A204.1 (cell line): ENCODE data around the gene PRAF2.

Source experiments
- FAIRE-seq: peaks from 2 replicates; lab custom pipeline; 2012; peaks lifted over from hg19 to GRCh38; lab: Jason Lieb, UNC

PRAF2 gene

DNA sequence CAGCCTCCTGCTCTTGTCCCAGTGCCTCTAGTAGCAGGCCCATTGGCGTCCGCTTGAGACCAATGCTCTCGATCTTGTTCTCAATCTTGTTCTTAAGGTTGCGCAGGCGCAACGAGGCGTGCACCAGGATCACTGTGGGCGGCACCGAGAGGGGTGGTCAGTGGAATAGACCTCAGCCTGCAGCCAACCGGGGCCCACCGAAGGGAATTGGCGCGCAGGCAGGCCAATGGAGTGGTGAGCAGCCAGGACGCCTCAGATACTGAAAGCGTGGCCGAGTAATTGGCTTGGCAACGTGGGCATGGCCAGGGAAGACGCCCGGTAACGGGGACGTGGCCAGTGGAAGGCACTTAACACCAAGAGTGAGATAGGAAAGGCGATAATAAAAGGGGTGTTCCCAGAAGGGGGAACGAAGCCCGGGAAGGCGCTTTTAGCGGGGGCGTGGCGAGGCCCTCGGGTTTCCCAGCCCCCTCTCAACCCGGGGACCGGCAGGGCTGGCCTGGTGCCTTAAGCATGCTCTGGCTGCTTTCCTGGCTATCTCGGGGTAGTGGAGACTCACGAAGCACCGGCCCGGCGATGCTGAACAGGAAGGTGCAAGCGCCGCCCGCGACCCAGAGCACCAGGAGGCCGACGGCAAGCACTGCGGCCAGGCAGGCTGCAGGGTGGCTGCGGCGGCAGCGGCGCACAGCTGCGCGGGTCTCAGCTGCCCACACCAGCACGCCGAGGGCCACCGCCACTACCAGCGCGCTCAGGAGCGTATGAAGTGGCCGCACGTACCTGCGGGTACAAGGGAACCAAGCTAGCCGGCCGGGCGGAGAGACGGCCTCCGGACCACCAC lies 1.7 kb downstream of the PRAF2 start:
- FAIRE-seq, result no peak

DNA sequence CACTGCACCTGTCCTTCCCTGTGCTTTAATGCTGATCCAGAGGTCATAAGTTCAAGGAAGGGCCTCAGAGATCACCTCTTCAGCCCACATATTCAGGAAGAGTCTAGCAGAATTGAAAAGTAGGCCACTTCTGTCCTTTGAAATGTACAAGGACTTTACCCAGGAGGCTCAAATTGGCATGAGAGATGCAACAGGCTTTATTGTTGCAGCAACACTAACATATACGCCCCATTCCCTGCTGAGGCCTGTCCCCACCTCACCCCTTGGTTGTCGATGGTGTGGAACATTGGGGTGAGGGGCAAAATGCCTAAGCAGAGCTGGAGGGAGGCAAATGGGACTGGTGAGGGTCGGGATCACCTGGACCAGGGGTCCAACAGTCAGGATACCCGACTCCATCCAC lies 2.8 kb downstream of the PRAF2 start:
- no peak for FAIRE-seq

DNA sequence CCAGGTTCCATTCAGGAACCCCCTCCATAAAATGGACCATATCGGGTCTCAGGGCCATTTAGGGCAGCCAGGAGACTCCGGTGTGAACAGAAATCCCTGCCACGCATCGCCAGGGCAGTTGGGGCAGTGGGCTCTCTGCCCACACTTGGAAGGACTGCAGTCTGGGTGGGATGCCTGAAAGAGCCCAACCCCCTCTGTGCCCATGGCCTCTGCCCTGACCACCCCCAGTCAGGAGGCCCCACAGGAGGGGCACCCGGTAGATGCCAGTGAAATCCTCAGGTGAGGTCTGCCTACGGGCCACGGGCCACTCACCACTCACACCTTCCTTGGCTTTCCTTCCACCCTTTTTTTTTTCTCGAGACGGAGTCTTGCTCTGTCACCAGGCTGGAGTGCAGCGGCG lies 4.8 kb downstream of the PRAF2 start:
- FAIRE-seq, result no peak

DNA sequence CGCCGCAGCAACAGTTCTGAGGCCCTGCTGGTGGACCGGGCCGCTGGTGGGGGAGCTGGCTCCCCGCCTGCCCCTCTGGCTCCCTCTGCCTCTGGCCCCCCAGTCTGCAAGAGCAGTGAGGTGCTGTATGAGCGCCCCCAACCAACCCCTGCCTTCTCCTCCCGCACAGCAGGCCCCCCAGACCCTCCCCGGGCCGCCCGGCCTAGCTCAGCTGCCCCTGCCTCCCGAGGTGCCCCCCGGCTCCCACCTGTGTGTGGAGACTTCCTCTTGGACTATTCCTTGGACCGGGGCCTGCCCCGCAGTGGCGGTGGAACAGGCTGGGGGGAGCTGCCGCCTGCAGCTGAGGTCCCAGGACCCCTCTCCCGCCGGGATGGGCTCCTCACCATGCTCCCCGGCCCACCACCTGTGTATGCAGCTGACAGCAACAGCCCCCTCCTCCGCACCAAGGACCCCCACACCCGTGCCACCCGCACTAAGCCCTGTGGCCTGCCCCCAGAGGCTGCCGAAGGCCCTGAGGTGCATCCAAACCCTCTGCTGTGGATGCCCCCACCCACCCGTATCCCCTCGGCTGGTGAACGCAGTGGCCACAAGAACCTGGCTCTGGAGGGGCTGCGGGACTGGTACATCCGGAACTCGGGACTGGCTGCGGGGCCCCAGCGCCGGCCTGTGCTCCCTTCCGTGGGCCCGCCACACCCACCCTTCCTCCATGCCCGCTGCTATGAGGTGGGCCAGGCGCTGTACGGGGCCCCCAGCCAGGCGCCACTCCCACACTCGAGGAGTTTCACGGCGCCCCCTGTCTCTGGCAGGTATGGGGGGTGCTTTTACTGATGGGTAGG lies 6.3 kb downstream of the PRAF2 start:
- FAIRE-seq, result no peak

DNA sequence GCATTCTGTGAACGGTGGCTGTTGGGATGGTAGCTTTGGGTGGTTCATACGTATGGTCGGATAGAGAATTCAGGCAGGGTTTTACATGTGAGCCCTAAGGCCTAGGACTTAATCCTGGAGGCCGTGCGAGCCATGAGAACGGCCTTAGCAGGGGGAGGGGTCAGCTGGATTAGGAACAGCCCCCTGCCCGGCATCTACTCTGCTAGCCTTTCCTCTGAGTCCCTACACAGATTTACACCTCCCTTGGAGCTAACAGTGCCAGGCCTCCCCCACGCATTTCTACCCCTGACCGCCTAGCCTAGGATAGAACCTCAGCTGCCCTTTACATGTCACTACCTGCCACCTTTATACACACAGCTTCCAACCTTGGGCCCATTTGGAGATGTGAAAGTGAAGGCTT lies 7.1 kb downstream of the PRAF2 start:
- no peak for FAIRE-seq

DNA sequence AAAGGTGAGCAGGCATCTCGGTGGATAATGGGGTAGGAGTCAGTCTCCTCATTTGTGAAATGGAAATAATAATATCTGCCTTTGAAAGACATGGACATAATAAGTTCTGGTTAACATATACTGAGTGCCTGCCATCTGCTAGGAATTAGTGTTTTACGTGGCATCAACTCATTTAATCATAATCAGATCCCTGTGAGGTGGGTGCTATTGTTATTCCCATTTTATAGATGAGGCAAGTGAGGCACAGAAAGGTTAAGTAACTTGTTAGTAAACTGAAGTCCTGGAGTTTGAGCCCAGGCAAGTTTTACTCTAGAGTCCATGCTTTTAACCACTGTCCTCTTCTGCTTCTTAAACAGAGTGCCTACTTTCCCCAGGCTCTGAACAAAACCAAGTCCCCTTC lies 7.5 kb downstream of the PRAF2 start:
- no peak for FAIRE-seq

DNA sequence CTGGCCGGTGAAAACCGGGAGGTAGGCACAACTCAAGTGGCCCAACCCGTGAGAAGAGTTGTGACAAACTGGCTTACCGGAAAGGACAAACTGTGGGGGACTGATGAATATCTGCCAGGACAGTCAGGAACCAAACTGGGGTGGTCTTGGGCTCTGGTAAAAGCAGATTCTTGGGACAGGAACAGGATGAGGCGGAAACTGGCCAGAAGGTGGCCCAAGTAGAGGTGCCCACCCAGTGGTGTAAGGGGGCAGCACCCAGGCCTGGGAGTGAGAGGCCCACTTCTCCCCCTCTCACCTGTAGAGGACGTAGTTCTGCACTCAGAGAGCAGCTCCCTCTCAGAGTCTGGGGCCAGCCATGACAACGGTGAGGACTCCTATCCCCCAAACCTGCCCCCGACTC lies 9.1 kb downstream of the PRAF2 start:
- FAIRE-seq, result no peak

DNA sequence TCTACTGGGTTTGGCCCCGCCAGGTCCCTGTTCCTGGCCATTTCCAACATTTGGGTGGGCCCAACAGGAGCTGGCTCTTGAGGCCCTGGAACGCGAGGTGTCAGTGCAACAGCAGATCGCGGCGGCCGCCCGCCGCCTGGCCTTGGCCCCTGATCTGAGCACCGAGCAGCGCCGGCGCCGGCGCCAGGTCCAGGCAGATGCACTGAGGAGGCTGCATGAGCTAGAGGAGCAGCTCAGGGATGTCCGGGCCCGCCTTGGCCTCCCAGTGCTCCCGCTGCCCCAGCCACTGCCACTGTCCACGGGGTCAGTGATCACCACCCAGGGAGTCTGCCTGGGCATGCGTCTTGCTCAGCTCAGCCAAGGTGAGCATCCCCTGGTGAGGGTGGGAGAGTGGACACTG lies 9.5 kb downstream of the PRAF2 start:
- no peak for FAIRE-seq

DNA sequence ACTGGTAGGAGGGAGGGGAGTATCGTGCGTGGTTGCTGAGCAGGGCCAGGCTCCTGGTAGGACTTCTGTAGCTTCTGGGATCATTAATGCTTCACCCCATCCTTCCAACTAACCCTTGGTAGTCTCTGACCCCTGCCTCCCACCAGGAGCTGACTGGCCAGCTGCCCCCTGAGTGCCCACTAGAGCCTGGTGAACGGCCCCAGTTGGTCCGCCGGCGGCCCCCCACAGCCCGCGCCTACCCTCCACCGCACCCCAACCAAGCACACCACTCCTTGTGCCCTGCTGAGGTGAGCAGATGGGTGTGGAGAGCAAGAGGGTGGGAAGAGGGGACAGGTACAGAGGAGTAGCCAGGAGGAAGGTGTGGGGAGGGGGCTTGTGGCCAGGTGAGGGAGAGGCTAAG lies 10.1 kb downstream of the PRAF2 start:
- FAIRE-seq, result no peak

DNA sequence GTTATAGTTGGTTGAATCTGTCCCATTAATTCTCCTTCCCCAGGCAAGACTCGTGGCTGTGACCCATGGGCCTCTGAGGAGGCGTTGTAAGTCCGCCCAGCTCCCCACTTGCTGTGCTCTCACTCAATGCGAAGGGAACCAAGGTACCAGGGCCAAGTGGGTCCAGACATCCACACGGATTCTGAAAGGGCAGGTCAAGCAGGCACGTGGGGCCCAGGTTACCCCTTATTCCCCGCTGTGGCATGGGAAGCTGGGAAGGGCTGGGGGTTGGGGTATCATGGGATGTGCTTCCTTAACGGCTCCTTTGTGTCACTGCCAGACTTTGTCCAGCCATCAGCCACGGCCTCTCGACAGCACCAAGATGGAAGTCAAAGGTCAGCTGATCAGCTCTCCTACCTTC lies 11.9 kb downstream of the PRAF2 start:
- FAIRE-seq, result no peak

DNA sequence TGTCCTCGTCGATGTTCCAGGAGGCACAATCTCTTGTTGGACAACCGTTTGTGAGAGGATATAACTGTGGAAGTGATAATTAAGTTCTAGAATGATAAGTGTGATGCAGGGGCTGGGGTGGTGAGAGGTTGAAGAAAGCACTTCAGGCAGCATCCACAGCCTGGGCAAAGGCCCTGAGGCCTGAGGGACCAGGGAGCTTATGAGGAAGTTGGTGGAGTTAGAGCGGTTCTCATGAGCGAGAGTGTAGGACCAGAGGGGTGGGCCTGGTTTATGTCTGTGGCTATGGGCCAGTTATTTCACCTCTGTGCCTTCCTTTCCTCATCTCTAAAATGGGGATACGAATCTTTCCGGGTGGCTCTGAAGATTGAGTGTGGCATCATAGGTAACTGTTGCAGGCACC lies 12.3 kb downstream of the PRAF2 start:
- FAIRE-seq, result no peak

DNA sequence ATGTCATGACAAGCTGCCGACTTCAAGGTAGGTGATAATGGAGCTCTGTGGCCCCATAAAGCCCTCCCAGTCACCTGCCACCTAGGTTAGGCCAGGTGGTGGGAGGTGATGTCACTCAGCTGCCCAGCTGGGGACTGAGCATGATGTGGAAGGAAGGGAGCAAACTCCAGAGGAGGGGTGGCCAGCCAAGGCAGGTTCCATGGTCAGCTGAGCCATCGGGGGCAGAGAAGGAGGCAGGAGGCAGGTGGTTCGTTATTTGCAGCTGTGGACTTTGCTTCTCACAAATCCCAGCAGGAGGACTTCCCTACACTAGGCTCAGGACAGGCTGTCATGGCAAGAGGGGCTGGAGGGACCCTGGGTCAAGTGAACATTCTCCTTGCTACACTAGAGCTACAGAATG lies 12.9 kb downstream of the PRAF2 start:
- no peak for FAIRE-seq

DNA sequence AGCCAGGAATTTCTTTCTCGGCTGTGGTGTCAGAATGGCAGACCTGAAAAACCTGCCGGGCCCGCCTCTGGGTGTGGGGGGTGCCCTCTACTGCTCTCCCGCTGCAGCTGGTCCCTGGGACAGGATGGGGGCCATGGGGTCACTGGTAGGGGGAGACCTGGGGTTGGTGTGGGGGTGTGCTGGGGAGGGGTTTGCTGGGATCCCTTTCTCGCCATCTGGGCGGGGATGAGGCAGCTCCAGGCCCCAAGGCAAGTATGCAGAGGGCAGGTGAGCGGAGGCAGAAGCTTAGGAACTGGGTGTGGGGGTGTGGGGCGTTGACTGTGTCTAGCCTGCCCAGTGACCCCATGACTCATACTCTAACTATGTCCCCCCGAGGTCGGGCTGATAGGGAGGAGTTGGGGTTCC lies 14.1 kb downstream of the PRAF2 start:
- FAIRE-seq, result no peak

DNA sequence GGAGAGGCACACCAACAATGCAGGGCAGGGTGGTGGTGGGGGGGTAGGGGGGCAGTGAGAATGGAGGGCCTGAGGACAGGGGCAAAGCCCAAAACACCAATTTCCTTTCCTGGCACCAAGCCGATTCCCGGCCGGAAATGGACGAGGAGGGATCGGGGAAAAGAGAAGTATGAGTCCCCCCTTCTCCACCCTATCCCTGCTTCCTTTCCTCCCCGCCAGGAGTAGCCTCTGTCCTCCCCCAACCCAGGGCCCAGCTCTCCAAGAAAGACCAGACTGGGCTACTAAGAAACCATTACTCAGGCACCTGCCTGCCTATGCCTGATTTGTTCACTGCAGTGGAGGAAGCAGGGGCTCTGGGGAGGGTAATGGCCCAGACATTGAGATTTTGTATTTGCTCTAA lies 14.6 kb downstream of the PRAF2 start:
- FAIRE-seq, result no peak

DNA sequence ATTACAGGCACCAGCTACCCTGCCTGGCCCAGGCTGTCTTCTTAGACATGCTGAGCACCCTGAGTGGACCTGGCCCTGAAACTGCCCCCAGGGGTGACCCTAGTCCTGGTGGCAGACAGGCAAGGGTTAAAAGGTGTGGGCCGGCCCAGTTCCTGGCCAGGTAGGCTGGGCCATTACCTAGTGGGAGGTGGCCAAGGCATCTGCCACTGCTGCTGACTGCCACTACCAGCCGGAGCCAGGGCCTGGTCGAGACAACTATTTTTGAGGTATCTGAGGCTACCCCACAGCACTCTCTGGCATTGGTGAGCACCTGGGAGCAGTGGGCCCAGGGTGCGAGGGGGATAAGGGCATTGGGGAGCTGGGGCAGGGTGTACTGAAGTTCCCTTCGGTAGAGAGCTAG lies 15.0 kb downstream of the PRAF2 start, which contains the start of gene CCDC120:
Gene CCDC120, plus strand, starts transcription at position 206 of the 400 bp plus-strand sequence. CDS start 3,043 bp downstream, outside the sequence.
- no peak for FAIRE-seq

DNA sequence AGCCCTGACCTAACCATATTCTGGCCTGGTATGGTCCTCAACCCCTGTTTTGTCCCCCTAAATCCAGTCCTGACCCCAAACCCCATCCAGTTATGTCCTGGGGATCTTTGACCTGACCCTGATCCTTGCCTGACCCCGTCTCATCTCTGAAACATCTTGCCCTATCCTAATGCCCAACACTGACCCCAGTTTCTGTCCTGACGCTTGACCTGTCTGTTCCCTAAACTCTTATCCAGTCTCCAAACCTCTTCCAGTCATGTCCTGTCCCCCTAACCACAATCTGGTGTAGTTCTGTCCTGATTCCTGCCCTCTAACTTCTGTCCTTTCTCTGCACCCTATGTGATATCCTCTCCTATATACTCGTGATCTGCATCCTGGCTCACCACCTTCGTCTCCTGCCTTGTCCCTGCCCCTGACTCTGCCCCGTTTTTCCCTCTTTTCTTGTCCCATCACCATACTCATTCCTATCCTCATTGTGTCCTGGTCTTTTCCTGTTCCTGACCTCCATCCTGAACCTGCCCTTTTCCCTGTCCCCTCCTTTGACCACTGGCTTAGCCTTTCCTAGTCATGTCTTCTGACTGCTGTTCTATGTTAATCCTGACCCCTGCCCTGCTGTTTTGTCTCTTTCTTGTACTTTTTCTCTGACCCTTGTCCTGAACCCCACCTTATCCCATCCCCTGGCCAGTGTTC lies 19.6 kb downstream of the PRAF2 start:
- FAIRE-seq, result no peak

DNA sequence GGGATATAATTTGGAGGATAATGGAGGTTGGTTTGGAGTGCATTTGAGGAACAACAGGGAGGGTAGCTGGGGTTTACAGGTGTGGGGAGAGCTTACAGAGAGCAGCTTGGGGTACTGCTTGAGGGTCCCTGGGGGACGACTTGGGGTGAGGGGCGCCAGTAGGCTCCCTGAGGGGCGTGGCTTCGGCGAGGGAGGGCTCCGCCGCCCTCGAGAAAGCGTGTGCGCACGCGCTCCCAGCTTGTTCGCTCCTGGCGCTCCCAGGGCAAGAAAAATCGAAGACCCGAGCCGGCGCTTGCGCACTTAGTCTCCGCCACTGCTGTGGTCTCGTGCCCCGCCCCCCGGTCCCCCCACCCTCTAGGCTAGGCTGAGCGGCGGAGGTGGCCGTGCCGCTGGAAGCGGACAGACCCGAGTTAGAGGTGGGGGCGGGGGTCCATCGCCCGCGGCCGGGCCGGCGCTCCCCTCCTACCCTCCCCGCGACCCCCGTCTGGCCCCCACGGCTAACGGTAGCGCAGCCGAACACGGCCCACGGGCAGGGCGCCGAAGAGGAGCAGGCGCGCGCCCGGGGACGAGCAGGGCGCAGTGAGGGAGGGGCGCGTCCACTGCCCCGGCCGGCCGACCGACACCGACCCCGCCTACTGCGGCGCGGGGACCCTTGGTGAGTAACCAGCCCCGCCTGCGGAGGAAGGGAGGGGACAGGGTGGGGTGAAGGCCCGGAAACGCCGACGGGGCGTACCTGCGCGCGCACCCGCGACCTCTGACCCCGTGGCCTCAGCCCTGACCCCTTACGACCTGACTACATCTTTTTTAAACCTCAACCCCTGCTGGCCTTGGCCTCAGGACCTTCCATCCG lies 20.4 kb downstream of the PRAF2 start:
- FAIRE-seq, result no peak

DNA sequence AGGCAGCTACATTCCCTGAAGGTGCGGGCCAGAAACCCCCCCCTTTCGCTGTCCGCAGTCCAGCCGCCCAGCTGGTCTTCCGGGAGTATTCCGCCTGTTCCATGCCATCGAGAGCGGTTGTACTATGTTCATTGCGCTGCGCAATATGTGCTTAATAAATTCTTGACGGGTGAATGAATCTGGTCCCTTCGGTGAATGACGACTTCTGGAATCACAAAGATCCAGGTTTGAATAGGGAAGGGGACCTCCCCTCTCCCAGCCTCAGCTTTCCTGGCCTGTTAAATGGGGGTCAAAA lies 29.9 kb downstream of the PRAF2 start:
- no peak for FAIRE-seq

DNA sequence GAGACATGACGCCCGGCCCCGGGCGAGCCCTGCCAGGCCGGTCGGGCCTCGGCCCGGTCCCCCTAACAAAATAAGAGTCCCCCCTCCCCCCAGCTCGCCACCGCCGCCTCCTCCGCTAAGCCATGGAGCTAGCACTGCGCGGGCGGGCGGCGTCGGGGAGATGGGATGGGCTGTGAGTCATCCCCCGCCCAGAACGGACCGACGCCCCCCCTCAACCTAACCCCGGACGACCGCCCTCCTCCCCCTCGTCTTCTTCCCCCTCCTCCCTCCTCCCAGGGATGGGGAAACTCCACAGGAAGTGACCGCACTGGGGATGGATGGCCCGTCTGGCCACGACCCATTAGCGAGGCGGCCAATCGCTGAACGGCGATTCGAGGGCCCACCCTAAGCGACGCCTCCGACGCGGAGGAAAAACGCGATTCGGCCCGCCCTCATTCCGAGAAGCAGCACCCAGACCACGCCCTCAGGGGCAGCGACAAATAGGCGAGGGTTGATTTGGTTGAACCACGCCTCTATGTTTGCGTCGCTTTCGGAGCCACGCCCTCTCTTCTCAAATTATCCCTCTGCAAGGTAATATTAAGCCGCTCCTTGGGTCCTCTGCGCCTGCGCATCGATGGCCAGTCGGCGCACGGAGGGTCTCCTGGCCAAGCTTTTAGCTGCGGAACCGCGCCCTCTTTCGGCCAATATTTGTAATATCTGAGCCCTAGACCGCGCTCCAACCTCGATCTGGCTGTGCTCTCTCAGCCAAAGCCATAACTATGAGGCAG lies 30.4 kb downstream of the PRAF2 start, which contains the start of gene TFE3:
Gene TFE3, minus strand, starts transcription at position 138 of the 767 bp plus-strand sequence. Its CDS starts 131 bp downstream, at position 7.
- peak; percentile 96 for FAIRE-seq

DNA sequence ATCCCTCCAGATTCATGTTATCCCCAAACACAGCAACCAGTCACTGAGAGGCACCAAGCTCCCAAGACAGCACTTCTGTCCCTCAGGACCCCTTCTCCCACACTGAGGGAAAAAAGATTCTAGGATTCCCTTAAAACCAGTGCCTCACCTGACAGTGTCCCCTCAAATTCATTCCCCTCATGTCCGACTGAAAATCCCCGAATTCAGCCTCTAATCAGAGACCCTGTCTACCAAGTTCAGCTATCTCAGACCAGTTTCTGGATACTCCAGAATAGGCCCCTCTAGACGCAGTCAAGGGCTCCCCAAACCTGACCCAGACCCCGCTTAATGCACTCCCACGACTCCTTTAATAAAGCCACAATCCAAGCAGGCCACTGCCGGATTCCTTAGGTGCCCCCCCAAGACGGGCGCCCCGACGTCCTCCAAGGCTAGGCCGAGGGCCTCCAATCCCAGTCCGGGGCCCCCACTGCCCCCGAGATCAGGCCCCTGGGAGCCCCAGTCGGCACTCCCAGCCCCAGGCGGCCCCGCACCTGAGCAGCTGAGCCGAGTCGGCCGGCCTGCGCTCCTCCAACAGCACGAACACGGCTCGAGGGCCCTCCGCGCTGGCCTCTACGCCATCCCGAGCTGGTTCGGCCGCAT lies 31.1 kb downstream of the PRAF2 start:
- no peak for FAIRE-seq
